Adrenal gland (tissue), 5 donors: ENCODE measurements around the gene CMC4.

Experiments
- POLR2A ChIP-seq, 2 donors: fragments of 450-650 bp; IDR thresholded peaks; one replicate each; pipeline ENCODE4 v1.6.1; 2017; ENCODE audit warnings: antibody characterized with exemption in 2 of 2, mild to moderate bottlenecking in 2 of 2, moderate library complexity in 1 of 2
- TF ChIP-seq, protein P1 (sequence below), 6 experiments: fragments of 450-650 bp in 4 of 6; fragments of 200-600 bp in 2 of 6; sonication (generic) in 1 of 6; IDR thresholded peaks; 1 replicate in 5 of 6; 2 replicates in 1 of 6; pipeline versions ENCODE4 v1.5.1 to v1.8.0; 2016 to 2021; ENCODE audit warnings: antibody characterized with exemption in 6 of 6, mild to moderate bottlenecking in 2 of 6, moderate library complexity in 1 of 6
- donor health status: DM: no; HTN: no; CAD: no.

DNA sequence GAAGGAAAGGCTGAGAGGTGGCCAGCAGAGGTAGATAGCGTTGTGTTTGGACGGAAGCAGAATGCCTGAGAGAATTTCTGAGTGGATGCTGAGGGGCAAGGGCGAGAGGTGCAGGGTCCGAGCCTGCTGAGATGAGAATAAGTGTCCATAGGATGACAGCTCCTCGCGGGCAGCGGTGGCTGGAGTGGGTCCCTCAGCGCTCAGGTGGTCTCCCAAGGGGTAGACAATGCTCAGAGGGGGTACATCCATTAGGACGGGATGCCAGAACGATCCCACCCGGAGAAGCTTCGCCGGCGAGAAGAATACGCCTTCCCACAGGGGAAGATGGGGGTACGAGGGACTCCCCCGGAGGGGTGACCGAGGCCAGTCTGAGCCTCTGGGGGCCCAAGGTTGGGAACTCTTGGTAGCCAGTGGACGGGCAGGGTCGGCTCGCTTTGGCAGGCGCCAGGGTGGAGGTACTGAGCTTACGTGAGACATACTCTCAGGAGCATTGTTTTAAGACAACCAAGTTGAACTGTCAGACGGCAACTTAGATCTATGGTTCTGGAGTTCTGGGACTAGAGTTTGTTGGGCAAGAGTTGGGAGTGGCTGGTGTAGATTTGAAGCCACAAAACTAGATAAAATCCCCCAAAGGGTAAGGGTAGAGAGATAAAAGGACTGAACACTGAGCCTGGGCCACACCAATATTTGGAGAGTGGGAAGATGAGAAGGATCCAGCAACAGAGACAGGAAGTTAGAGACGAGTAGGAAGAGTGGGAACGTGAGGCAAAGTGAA, 16.2 kb upstream of the CMC4 start:
- TF ChIP-seq, protein P1, sequence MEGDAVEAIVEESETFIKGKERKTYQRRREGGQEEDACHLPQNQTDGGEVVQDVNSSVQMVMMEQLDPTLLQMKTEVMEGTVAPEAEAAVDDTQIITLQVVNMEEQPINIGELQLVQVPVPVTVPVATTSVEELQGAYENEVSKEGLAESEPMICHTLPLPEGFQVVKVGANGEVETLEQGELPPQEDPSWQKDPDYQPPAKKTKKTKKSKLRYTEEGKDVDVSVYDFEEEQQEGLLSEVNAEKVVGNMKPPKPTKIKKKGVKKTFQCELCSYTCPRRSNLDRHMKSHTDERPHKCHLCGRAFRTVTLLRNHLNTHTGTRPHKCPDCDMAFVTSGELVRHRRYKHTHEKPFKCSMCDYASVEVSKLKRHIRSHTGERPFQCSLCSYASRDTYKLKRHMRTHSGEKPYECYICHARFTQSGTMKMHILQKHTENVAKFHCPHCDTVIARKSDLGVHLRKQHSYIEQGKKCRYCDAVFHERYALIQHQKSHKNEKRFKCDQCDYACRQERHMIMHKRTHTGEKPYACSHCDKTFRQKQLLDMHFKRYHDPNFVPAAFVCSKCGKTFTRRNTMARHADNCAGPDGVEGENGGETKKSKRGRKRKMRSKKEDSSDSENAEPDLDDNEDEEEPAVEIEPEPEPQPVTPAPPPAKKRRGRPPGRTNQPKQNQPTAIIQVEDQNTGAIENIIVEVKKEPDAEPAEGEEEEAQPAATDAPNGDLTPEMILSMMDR (IDR thresholded peaks at IDR 0.05), result no peak
- no peak for TF ChIP-seq POLR2A (IDR thresholded peaks at IDR 0.05)
